ENCODE data around the gene ZNF70. TPM values are rescaled to one million over a fixed set of nuclear protein-coding genes. Genes with fewer than 3 reads are reported as not detected.

The ZNF70 gene
- total and polyA plus RNA-seq, 2 of the 13 experiments (the other 11 are each of a cell fraction or from before 2014, with no cell fraction given): 0.62 to 3.6 TPM

DNA sequence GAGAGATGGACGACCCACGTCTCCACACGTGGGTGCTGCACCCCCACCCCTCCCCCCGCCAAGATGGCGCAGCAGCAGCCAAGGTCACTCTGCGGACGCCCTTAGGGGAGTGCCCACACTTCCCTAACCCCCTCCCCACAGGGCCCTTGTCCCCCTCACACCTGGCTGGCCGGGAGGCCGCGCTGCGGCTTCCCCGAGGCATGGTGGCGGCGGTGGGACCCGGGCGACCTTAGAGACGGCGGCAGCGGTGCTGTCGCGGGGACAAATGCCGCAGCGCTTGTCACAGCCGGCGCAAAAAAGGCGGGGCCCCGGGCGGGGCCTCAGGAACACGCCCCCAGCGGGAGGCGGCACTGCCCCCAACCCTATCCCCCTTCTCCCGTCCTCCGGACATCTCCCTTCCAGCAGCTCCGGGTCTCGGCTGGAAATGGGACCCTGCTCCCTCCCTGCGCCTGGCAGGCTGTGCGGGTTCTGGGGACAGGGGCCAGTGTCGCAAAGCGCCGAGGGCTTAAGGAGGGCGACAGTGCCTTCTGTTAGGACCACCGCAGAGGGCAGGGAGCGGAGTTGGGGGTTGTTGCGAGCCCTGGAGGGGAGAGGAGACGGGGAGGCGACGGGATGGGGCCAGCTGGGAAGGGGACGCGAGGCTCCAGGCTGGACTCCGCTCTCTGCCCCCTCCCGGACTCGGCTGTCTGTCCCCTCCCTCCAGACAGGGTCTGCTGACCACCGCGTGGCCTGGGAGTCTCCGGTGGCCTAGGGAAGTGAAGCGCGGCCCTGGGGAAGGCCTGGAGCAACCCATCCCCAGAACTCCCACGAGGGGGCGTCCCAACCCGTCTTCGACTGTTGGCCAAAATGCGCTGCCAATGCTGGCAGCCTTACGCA is 17.0 kb upstream of the ZNF70 start, which contains the start of gene CHCHD10 (continued):
- TF ChIP-seq, protein P1, sequence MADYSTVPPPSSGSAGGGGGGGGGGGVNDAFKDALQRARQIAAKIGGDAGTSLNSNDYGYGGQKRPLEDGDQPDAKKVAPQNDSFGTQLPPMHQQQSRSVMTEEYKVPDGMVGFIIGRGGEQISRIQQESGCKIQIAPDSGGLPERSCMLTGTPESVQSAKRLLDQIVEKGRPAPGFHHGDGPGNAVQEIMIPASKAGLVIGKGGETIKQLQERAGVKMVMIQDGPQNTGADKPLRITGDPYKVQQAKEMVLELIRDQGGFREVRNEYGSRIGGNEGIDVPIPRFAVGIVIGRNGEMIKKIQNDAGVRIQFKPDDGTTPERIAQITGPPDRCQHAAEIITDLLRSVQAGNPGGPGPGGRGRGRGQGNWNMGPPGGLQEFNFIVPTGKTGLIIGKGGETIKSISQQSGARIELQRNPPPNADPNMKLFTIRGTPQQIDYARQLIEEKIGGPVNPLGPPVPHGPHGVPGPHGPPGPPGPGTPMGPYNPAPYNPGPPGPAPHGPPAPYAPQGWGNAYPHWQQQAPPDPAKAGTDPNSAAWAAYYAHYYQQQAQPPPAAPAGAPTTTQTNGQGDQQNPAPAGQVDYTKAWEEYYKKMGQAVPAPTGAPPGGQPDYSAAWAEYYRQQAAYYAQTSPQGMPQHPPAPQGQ (CRISPR knock-in tag; IDR thresholded peaks at IDR 0.05; ENCODE audit: borderline replicate concordance): no peak
- no peak for TF ChIP-seq MAFG (CRISPR knock-in tag; IDR thresholded peaks at IDR 0.05)
- TF ChIP-seq, protein P2, sequence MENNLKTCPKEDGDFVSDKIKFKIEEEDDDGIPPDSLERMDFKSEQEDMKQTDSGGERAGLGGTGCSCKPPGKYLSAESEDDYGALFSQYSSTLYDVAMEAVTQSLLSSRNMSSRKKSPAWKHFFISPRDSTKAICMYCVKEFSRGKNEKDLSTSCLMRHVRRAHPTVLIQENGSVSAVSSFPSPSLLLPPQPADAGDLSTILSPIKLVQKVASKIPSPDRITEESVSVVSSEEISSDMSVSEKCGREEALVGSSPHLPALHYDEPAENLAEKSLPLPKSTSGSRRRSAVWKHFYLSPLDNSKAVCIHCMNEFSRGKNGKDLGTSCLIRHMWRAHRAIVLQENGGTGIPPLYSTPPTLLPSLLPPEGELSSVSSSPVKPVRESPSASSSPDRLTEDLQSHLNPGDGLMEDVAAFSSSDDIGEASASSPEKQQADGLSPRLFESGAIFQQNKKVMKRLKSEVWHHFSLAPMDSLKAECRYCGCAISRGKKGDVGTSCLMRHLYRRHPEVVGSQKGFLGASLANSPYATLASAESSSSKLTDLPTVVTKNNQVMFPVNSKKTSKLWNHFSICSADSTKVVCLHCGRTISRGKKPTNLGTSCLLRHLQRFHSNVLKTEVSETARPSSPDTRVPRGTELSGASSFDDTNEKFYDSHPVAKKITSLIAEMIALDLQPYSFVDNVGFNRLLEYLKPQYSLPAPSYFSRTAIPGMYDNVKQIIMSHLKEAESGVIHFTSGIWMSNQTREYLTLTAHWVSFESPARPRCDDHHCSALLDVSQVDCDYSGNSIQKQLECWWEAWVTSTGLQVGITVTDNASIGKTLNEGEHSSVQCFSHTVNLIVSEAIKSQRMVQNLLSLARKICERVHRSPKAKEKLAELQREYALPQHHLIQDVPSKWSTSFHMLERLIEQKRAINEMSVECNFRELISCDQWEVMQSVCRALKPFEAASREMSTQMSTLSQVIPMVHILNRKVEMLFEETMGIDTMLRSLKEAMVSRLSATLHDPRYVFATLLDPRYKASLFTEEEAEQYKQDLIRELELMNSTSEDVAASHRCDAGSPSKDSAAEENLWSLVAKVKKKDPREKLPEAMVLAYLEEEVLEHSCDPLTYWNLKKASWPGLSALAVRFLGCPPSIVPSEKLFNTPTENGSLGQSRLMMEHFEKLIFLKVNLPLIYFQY (CRISPR knock-in tag; IDR thresholded peaks at IDR 0.05; ENCODE audit: borderline replicate concordance): no peak
- TF ChIP-seq, protein P3, sequence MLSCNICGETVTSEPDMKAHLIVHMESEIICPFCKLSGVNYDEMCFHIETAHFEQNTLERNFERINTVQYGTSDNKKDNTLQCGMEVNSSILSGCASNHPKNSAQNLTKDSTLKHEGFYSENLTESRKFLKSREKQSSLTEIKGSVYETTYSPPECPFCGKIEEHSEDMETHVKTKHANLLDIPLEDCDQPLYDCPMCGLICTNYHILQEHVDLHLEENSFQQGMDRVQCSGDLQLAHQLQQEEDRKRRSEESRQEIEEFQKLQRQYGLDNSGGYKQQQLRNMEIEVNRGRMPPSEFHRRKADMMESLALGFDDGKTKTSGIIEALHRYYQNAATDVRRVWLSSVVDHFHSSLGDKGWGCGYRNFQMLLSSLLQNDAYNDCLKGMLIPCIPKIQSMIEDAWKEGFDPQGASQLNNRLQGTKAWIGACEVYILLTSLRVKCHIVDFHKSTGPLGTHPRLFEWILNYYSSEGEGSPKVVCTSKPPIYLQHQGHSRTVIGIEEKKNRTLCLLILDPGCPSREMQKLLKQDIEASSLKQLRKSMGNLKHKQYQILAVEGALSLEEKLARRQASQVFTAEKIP (CRISPR knock-in tag; IDR thresholded peaks at IDR 0.05; ENCODE audit: borderline replicate concordance): no peak
- no peak for TF ChIP-seq TCF7 (IDR thresholded peaks at IDR 0.05; ENCODE audit: low read depth)
- no peak for TF ChIP-seq ZNF841 (CRISPR knock-in tag; IDR thresholded peaks at IDR 0.05; ENCODE audit: borderline replicate concordance)
- TF ChIP-seq CEBPG (CRISPR knock-in tag; IDR thresholded peaks at IDR 0.05): no peak
- TF ChIP-seq ZNF264 (CRISPR knock-in tag; IDR thresholded peaks at IDR 0.05): no peak
- TF ChIP-seq, protein P4, sequence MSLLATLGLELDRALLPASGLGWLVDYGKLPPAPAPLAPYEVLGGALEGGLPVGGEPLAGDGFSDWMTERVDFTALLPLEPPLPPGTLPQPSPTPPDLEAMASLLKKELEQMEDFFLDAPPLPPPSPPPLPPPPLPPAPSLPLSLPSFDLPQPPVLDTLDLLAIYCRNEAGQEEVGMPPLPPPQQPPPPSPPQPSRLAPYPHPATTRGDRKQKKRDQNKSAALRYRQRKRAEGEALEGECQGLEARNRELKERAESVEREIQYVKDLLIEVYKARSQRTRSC (CRISPR knock-in tag; IDR thresholded peaks at IDR 0.05; ENCODE audit: low read depth): 0 out of 2 replicates have a peak, but pooled peaks have one; percentile 32
- 0 out of 2 replicates have a peak, but pooled peaks have one; percentile 12 for TF ChIP-seq MYNN (CRISPR knock-in tag; IDR thresholded peaks at IDR 0.05; ENCODE audit: low read depth)
- TF ChIP-seq, protein P5, sequence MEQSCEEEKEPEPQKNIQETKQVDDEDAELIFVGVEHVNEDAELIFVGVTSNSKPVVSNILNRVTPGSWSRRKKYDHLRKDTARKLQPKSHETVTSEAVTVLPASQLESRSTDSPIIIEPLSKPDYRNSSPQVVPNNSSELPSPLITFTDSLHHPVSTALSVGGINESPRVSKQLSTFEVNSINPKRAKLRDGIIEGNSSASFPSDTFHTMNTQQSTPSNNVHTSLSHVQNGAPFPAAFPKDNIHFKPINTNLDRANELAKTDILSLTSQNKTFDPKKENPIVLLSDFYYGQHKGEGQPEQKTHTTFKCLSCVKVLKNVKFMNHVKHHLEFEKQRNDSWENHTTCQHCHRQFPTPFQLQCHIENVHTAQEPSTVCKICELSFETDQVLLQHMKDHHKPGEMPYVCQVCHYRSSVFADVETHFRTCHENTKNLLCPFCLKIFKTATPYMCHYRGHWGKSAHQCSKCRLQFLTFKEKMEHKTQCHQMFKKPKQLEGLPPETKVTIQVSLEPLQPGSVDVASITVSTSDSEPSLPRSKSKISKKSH (CRISPR knock-in tag; IDR thresholded peaks at IDR 0.05; ENCODE audit: borderline replicate concordance): peak; percentile 78
- TF ChIP-seq ZNF101 (CRISPR knock-in tag; IDR thresholded peaks at IDR 0.05; ENCODE audit: borderline replicate concordance, low read depth): no peak
- no peak for TF ChIP-seq ZNF570 (CRISPR knock-in tag; IDR thresholded peaks at IDR 0.05; ENCODE audit: borderline replicate concordance)
- TF ChIP-seq SRSF4 (IDR thresholded peaks at IDR 0.05; ENCODE audit: low read depth, low read length, poor library complexity, severe bottlenecking): no peak
- peak; percentile 68 for TF ChIP-seq ZNF772 (CRISPR knock-in tag; IDR thresholded peaks at IDR 0.05)
- 0 out of 2 replicates have a peak, but pooled peaks have one; percentile 29 for TF ChIP-seq ZMYM2 (CRISPR knock-in tag; IDR thresholded peaks at IDR 0.05)
- peak; percentile 49 for TF ChIP-seq SALL1 (CRISPR knock-in tag; IDR thresholded peaks at IDR 0.05)
